ENCODE data around the gene TCF15. TPM values are rescaled to one million over a fixed set of nuclear protein-coding genes. Genes with fewer than 3 reads are reported as not detected.
A peak's percentile ranks its signal among the peaks of the same experiment; 100 is the strongest.

The TCF15 gene
- total RNA-seq, 1 experiment from 2014 or later = not detected

GRCh38 chr20:655726-656624 lies 45.9 kb upstream of the TCF15 start:
- TF ChIP-seq, protein P1, sequence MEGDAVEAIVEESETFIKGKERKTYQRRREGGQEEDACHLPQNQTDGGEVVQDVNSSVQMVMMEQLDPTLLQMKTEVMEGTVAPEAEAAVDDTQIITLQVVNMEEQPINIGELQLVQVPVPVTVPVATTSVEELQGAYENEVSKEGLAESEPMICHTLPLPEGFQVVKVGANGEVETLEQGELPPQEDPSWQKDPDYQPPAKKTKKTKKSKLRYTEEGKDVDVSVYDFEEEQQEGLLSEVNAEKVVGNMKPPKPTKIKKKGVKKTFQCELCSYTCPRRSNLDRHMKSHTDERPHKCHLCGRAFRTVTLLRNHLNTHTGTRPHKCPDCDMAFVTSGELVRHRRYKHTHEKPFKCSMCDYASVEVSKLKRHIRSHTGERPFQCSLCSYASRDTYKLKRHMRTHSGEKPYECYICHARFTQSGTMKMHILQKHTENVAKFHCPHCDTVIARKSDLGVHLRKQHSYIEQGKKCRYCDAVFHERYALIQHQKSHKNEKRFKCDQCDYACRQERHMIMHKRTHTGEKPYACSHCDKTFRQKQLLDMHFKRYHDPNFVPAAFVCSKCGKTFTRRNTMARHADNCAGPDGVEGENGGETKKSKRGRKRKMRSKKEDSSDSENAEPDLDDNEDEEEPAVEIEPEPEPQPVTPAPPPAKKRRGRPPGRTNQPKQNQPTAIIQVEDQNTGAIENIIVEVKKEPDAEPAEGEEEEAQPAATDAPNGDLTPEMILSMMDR (conservative IDR thresholded peaks at IDR 0.05) = no peak
- TF ChIP-seq EZH2 (IDR thresholded peaks at IDR 0.05; ENCODE audit: low read depth) = no peak
- Histone ChIP-seq H3K4me2 (no peak overlapping the region), H3K36me3 (ENCODE audit: low read depth) (no peaks in the 10 kb centered on the region), H3K27ac (no peak overlapping the region), H3K4me3 (no peak overlapping the region), H3K9me2 (ENCODE audit: insufficient read depth) (no peaks in the 10 kb centered on the region), H3K9me3 (ENCODE audit: insufficient read depth, low read depth) (no peaks in the 10 kb centered on the region), H4K20me1 (ENCODE audit: insufficient read depth) (peaks cover 14% of the 10 kb centered on the region; the same call in 1 of the 2 replicates), H2AFZ (no peak overlapping the region), H3K27me3 (ENCODE audit: insufficient read depth, low read depth) (no peaks in the 10 kb centered on the region), H3F3A (ENCODE audit: insufficient read depth, low read depth) (peaks cover 7% of the 10 kb centered on the region; the same call in 1 of the 2 replicates), H3K79me2 (ENCODE audit: low read depth) (peaks cover 26% of the 10 kb centered on the region), H3K4me1 (replicated peaks; ENCODE audit: insufficient read depth) (peaks cover 28% of the 10 kb centered on the region)
- intact Hi-C loops (cut with micrococcal nuclease; ENCODE audit: unreplicated experiment) = loop anchor here (10.0 kb wide), 2 partner anchors 331 to 819 kb away; partner anchors contain the start of gene SOX12
- no TSS peak for BruUV-seq (replicated peaks)
- ChIA-PET POLR2A (ENCODE audit: unreplicated experiment) (no interaction called here), CTCF (no interaction called here)
- DNase-seq = no peak

DNA sequence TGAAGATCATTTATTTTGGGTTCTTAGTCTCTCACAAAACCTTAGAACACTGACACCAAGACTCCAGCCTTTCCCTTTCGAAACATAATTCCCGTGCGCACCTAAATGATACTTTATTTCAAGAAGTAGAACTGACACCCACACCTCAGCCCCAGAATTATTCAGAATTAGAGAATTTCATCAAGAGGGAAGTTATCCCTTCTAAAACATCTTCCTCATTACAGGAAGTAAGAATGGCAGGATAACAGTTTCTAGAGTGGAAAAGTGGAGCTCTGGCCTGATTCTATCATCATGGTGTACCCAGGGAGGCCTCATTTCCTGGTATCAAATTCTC lies 44.3 kb upstream of the TCF15 start:
- Histone ChIP-seq H3K9me2 (ENCODE audit: insufficient read depth) (no peaks in the 10 kb centered on the region), H3K27ac (peak overlapping the region; percentile 86), H3K79me2 (ENCODE audit: low read depth) (peaks cover 42% of the 10 kb centered on the region), H3K9me3 (ENCODE audit: insufficient read depth, low read depth) (no peaks in the 10 kb centered on the region), H2AFZ (no peak overlapping the region), H3K36me3 (ENCODE audit: low read depth) (peaks cover 11% of the 10 kb centered on the region; the same call in 1 of the 2 replicates), H3K4me2 (peak overlapping the region; percentile 80), H3F3A (ENCODE audit: insufficient read depth, low read depth) (peaks cover 11% of the 10 kb centered on the region; the same call in 1 of the 2 replicates), H3K27me3 (ENCODE audit: insufficient read depth, low read depth) (no peaks in the 10 kb centered on the region), H3K4me3 (peak overlapping the region; percentile 94; the same call in 1 of the 2 replicates), H4K20me1 (ENCODE audit: insufficient read depth) (peaks cover 30% of the 10 kb centered on the region; the same call in 1 of the 2 replicates), H3K4me1 (replicated peaks; ENCODE audit: insufficient read depth) (peaks cover 25% of the 10 kb centered on the region)
- CTCF ChIA-PET = interaction anchor here (1.3 kb wide), 1 partner anchor 11 kb away, joined by 3 read pairs; no protein-coding TSS in a partner anchor
- POLR2A ChIA-PET (ENCODE audit: unreplicated experiment) = no interaction called here
- intact Hi-C loops (cut with micrococcal nuclease; ENCODE audit: unreplicated experiment) = loop anchor here (5.0 to 10.0 kb wide), 3 partner anchors 83 to 820 kb away; partner anchors contain the start of gene SOX12
- BruUV-seq (replicated peaks) = no TSS peak
- no peak for TF ChIP-seq EZH2 (IDR thresholded peaks at IDR 0.05; ENCODE audit: low read depth)
- TF ChIP-seq, protein P1 (conservative IDR thresholded peaks at IDR 0.05) = no peak
- DNase-seq = no peak

GRCh38 chr20:653590-654416 lies 43.7 kb upstream of the TCF15 start:
- Histone ChIP-seq H4K20me1 (ENCODE audit: insufficient read depth) (peaks cover 36% of the 10 kb centered on the region; the same call in 1 of the 2 replicates), H3K79me2 (ENCODE audit: low read depth) (peaks cover 48% of the 10 kb centered on the region), H3K27ac (peak overlapping the region; percentile 86), H3K4me3 (peak overlapping the region; percentile 94), H3K9me3 (ENCODE audit: insufficient read depth, low read depth) (no peaks in the 10 kb centered on the region), H3K4me2 (peak overlapping the region; percentile 80), H3K4me1 (replicated peaks; ENCODE audit: insufficient read depth) (peaks cover 25% of the 10 kb centered on the region), H2AFZ (peak overlapping the region; percentile 72), H3K36me3 (ENCODE audit: low read depth) (peaks cover 15% of the 10 kb centered on the region; the same call in 1 of the 2 replicates), H3K27me3 (ENCODE audit: insufficient read depth, low read depth) (no peaks in the 10 kb centered on the region), H3F3A (ENCODE audit: insufficient read depth, low read depth) (peaks cover 16% of the 10 kb centered on the region; the same call in 1 of the 2 replicates), H3K9me2 (ENCODE audit: insufficient read depth) (no peaks in the 10 kb centered on the region)
- intact Hi-C loops (cut with micrococcal nuclease; ENCODE audit: unreplicated experiment) = loop anchor here (1.0 to 10.0 kb wide), 4 partner anchors 83 to 821 kb away; partner anchors contain the start of genes SLC52A3 and SOX12
- no peak for DNase-seq
- ChIA-PET CTCF (interaction anchor here (1.3 kb wide), 1 partner anchor 12 kb away, joined by 3 read pairs; no protein-coding TSS in a partner anchor), POLR2A (ENCODE audit: unreplicated experiment) (no interaction called here)
- BruUV-seq (replicated peaks) = TSS peak; percentile 90
- TF ChIP-seq EZH2 (IDR thresholded peaks at IDR 0.05; ENCODE audit: low read depth) = no peak
- TF ChIP-seq, protein P1 (conservative IDR thresholded peaks at IDR 0.05) = peak; percentile 19; the same call in 1 of the 2 replicates
